HepG2 (cell line): ENCODE data around the gene SLC25A19. TPM values are rescaled to one million over a fixed set of nuclear protein-coding genes. Genes with fewer than 3 reads are reported as not detected.
A peak's percentile ranks its signal among the peaks of the same experiment; 100 is the strongest.

Experiments
- AGO1 ChIP-seq: fragments of 200-400 bp; formaldehyde crosslinking; IDR thresholded peaks from 2 replicates; pipeline ENCODE4 v1.6.1; 2017; ENCODE audit warnings: mild to moderate bottlenecking, low read depth, low read length, moderate library complexity; ENCODE audit not compliant: poor library complexity, severe bottlenecking
- CAMTA2 ChIP-seq: sonication (generic); formaldehyde crosslinking; IDR thresholded peaks from 2 replicates; pipeline ENCODE4 v1.4.0; 2020; ENCODE audit warnings: mild to moderate bottlenecking, missing genetic modification reagents, borderline replicate concordance
- FOXO1 ChIP-seq: sonication (generic); formaldehyde crosslinking; IDR thresholded peaks from 2 replicates; pipeline ENCODE4 v1.4.0; 2020; ENCODE audit warnings: missing genetic modification reagents
- FOXP1 ChIP-seq, 2 experiments: fragments of 450-650 bp in 1 of 2; IDR thresholded peaks; 2 replicates each; pipeline ENCODE4 v1.6.1; 2017 to 2018; ENCODE audit warnings: antibody characterized with exemption in 1 of 2
- GFI1 ChIP-seq: sonication (generic); formaldehyde crosslinking; IDR thresholded peaks from 2 replicates; pipeline ENCODE4 v1.5.0; 2020; ENCODE audit warnings: missing genetic modification reagents, mild to moderate bottlenecking, borderline replicate concordance
- HNF4A ChIP-seq: sonication (generic); formaldehyde crosslinking; IDR thresholded peaks from 2 replicates; pipeline ENCODE4 v1.4.0; 2020; ENCODE audit warnings: missing genetic modification reagents
- MIER3 ChIP-seq: IDR thresholded peaks from 2 replicates; pipeline ENCODE4 v1.6.1; 2016; ENCODE audit warnings: missing compliant biosample characterization, borderline replicate concordance
- MYPOP ChIP-seq: sonication (generic); formaldehyde crosslinking; IDR thresholded peaks from 2 replicates; pipeline ENCODE4 v1.8.1; 2023; ENCODE audit warnings: mild to moderate bottlenecking, moderate library complexity, missing genetic modification reagents
- NAIF1 ChIP-seq: sonication (generic); formaldehyde crosslinking; IDR thresholded peaks from 2 replicates; pipeline ENCODE4 v1.5.0; 2020; ENCODE audit warnings: mild to moderate bottlenecking, missing genetic modification reagents, borderline replicate concordance
- NFE2 ChIP-seq: sonication (generic); formaldehyde crosslinking; IDR thresholded peaks from 2 replicates; pipeline ENCODE4 v1.4.0; 2020; ENCODE audit warnings: missing genetic modification reagents
- RCOR2 ChIP-seq: IDR thresholded peaks from 2 replicates; pipeline ENCODE4 v1.6.1; 2016; ENCODE audit warnings: missing biosample characterization, missing genetic modification reagents
- RFX5 ChIP-seq: IDR thresholded peaks from 2 replicates; pipeline ENCODE4 v1.6.1; 2011; ENCODE audit warnings: low read depth, low read length, improper control_type of control experiment
- TCF7 ChIP-seq: sonication (generic); IDR thresholded peaks from 2 replicates; pipeline ENCODE4 v1.6.1; 2016; ENCODE audit warnings: antibody characterized with exemption, low read depth
- ZBED4 ChIP-seq: sonication (generic); formaldehyde crosslinking; IDR thresholded peaks from 2 replicates; pipeline ENCODE4 v1.4.0; 2020; ENCODE audit warnings: missing genetic modification reagents, borderline replicate concordance
- ZNF124 ChIP-seq: sonication (generic); formaldehyde crosslinking; IDR thresholded peaks from 2 replicates; pipeline ENCODE4 v1.4.0; 2020; ENCODE audit warnings: missing genetic modification reagents
- ZNF160 ChIP-seq: sonication (generic); formaldehyde crosslinking; IDR thresholded peaks from 2 replicates; pipeline ENCODE4 v1.8.0; 2022; ENCODE audit warnings: mild to moderate bottlenecking, inconsistent platforms, missing genetic modification reagents
- ZNF230 ChIP-seq: sonication (generic); formaldehyde crosslinking; IDR thresholded peaks from 2 replicates; pipeline ENCODE4 v1.4.0; 2020; ENCODE audit warnings: mild to moderate bottlenecking, missing genetic modification reagents
- ZNF292 ChIP-seq: sonication (generic); formaldehyde crosslinking; IDR thresholded peaks from 2 replicates; pipeline ENCODE4 v1.8.1; 2022; ENCODE audit warnings: mild to moderate bottlenecking, low read depth, missing genetic modification reagents, borderline replicate concordance
- ZNF30 ChIP-seq: sonication (generic); formaldehyde crosslinking; IDR thresholded peaks from 2 replicates; pipeline ENCODE4 v1.5.0; 2020; ENCODE audit warnings: mild to moderate bottlenecking, missing genetic modification reagents
- ZNF317 ChIP-seq: sonication (generic); formaldehyde crosslinking; IDR thresholded peaks from 2 replicates; pipeline ENCODE4 v1.5.0; 2020; ENCODE audit warnings: mild to moderate bottlenecking, missing genetic modification reagents
- ZNF558 ChIP-seq: sonication (generic); formaldehyde crosslinking; IDR thresholded peaks from 2 replicates; pipeline ENCODE4 v1.9.0; 2022; ENCODE audit warnings: mild to moderate bottlenecking, missing genetic modification reagents, borderline replicate concordance
- ZSCAN9 ChIP-seq: IDR thresholded peaks from 2 replicates; pipeline ENCODE4 v1.6.1; 2016; ENCODE audit warnings: borderline replicate concordance
- polyA plus RNA-seq, 8 experiments: library from polyadenylated mRNA; depleted of rRNA in 3 of 8; stranded (reverse) in 7 of 8; unstranded in 1 of 8; fragments of >200 nt; fragmentation: Illumina TruSeq in 4 of 8; extraction: Trizol in 4 of 8; gene quantifications; 2 replicates each; pipeline versions ENCODE4 v1.2.1 to v1.2.3, GENCODE V29; 2011 to 2016; ENCODE audit warnings: low read depth in 4 of 8, missing spikeins in 1 of 8, mixed read lengths in 1 of 8; ENCODE audit not compliant: insufficient read depth in 1 of 8
- total RNA-seq, 5 experiments: library from RNA; depleted of rRNA; stranded (reverse); fragments of >200 nt; fragmentation: Illumina TruSeq; extraction: Trizol; gene quantifications; 2 replicates each; pipeline ENCODE4 v1.2.3, GENCODE V29; 2016; ENCODE audit warnings: low read depth in 1 of 5
- TF ChIP-seq, protein P1 (sequence below): sonication (generic); formaldehyde crosslinking; IDR thresholded peaks from 2 replicates; pipeline ENCODE4 v1.4.0; 2020; ENCODE audit warnings: missing genetic modification reagents
- TF ChIP-seq, protein P2 (sequence below): sonication (generic); formaldehyde crosslinking; IDR thresholded peaks from 2 replicates; pipeline ENCODE4 v1.4.0; 2020; ENCODE audit warnings: missing genetic modification reagents

The SLC25A19 gene
- total and polyA plus RNA-seq, 2 of the 13 experiments (the other 11 are each of a cell fraction or from before 2014, with no cell fraction given) = 24.4 to 41.4 TPM

GRCh38 chr17:75289115-75289831 is at the start of gene SLC25A19 (continued):
- TF ChIP-seq GFI1 (CRISPR knock-in tag) = peak; percentile 69; the same call in 1 of the 2 replicates
- peak; percentile 96; the same call in 1 of the 2 replicates for TF ChIP-seq ZNF292
- TF ChIP-seq RCOR2 (CRISPR knock-in tag) = peak; percentile 54; the same call in 1 of the 2 replicates
- TF ChIP-seq ZNF124 (CRISPR knock-in tag) = peak; percentile 81; the same call in 1 of the 2 replicates
- TF ChIP-seq FOXP1 (IDR thresholded peaks at IDR 0.05) = no peak
- peak; percentile 31; the same call in 1 of the 2 replicates for TF ChIP-seq FOXP1 (CRISPR knock-in tag; IDR thresholded peaks at IDR 0.05)
- no peak for TF ChIP-seq NAIF1 (CRISPR knock-in tag)
- TF ChIP-seq MYPOP = peak; percentile 87
- peak; percentile 51; the same call in 1 of the 2 replicates for TF ChIP-seq ZSCAN9 (CRISPR knock-in tag)
- TF ChIP-seq RFX5 = peak; percentile 74; the same call in 1 of the 2 replicates
- peak; percentile 95; the same call in 1 of the 2 replicates for TF ChIP-seq MIER3 (CRISPR knock-in tag)
- TF ChIP-seq CAMTA2 (CRISPR knock-in tag) = peak; percentile 96; the same call in 1 of the 2 replicates
- peak; percentile 69; the same call in 1 of the 2 replicates for TF ChIP-seq ZNF160 (CRISPR knock-in tag)
- peak; percentile 64; the same call in 1 of the 2 replicates for TF ChIP-seq ZNF230
- peak; percentile 46 for TF ChIP-seq AGO1
- 0 out of 2 replicates have a peak, but pooled peaks have one; percentile 46 for TF ChIP-seq FOXO1 (CRISPR knock-in tag)
- TF ChIP-seq ZNF317 (CRISPR knock-in tag) = peak; percentile 78
- TF ChIP-seq ZNF558 (CRISPR knock-in tag) = 0 out of 2 replicates have a peak, but pooled peaks have one; percentile 40
- TF ChIP-seq TCF7 = no peak
- TF ChIP-seq HNF4A (CRISPR knock-in tag) = no peak; the same call in 1 of the 2 replicates
- TF ChIP-seq NFE2 (CRISPR knock-in tag) = no peak
- TF ChIP-seq ZBED4 = 0 out of 2 replicates have a peak, but pooled peaks have one; percentile 38
- TF ChIP-seq ZNF30 (CRISPR knock-in tag) = no peak
- TF ChIP-seq, protein P1, sequence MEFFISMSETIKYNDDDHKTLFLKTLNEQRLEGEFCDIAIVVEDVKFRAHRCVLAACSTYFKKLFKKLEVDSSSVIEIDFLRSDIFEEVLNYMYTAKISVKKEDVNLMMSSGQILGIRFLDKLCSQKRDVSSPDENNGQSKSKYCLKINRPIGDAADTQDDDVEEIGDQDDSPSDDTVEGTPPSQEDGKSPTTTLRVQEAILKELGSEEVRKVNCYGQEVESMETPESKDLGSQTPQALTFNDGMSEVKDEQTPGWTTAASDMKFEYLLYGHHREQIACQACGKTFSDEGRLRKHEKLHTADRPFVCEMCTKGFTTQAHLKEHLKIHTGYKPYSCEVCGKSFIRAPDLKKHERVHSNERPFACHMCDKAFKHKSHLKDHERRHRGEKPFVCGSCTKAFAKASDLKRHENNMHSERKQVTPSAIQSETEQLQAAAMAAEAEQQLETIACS (CRISPR knock-in tag) = peak; percentile 91
- TF ChIP-seq, protein P2, sequence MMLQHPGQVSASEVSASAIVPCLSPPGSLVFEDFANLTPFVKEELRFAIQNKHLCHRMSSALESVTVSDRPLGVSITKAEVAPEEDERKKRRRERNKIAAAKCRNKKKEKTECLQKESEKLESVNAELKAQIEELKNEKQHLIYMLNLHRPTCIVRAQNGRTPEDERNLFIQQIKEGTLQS (CRISPR knock-in tag) = no peak; the same call in none of the 2 replicates
